GM21367 (cell line): ENCODE measurements around the gene CCL25.
"Not testable (repeated sequence)": the region's sequence is repeated elsewhere in the genome, so short reads cannot be mapped to it uniquely, and the experiment has no call there.

Source experiments
- ATAC-seq: cut with Tn5 transposase; IDR thresholded peaks from one replicate; pipeline ENCODE4 v1.9.1; 2021; ENCODE audit not compliant: unreplicated experiment

Gene CCL25

DNA sequence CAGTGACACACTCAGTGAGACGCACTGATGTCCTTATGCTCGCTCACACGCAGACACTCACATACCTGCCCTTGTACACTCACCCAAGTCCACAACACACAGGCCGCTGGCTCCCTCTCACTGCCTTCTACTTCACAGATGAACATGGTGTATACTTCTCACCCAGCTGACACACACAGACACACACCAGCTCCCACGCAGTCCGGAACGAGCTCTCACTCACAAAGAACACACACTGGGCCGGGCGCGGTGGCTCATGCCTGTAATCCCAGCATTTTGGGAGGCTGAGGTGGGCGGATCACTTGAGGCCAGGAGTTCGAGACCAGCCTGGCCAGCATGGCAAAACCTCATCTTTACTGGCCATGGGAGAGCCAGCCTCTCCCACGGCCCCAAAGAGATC is 31.6 kb downstream of the CCL25 start:
- no peak for ATAC-seq

DNA sequence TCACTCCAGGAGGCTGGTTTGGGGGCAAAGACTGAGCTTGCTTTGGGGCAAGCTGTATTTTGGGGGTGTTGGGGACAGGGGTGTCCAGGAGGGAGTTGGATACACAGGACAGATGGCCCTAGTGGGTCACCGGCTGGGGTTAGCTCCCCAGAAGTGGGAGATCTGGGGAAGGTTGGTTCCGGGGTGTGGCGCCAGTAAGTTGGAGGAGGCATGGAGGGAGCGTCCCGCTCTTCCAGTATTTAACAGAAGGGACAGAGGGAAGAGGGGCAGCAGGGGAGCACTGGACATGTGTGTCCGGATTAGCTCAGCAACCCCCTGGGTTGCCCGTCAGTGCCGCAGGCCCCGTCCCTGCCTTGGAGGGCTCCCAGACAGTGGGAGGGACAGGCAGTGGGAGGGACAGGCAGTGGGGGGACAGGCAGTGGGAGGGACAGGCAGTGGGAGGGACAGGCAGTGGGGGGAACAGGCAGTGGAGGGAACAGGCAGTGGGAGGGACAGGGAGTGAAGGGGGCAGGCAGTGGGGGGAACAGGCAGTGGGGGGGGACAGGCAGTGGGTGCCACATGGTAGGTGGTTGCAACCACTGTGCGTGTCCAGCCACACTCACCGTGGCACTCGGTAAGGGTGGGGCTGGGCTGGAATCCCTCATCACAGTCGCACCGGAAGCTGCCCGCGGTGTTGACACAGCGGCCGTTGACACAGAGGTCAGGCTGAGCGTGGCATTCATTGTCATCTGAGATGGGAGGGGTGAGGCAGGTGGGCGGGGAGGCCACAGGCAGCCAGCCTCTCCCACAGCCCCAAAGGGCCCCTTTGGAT is 33.2 kb downstream of the CCL25 start:
- no peak for ATAC-seq

DNA sequence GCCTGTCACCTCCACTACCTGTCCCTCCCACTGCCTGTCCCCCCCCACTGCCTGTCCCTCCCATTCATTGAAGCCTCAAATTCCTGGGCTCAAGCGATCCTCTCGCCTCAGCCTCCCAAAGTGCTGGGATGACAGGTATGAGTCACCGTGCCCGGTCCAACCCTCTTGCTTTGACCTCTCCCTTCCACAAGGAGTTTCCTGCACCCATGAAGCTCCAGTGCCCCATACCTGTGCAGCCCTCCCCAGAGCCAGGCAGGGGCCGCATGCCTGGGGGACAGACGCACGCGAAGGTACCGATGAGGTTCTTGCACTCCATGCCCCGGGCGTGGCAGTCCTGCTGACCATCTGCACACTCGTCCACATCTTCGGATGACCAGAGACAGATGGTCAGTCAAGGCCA is 34.3 kb downstream of the CCL25 start:
- ATAC-seq, result no peak

DNA sequence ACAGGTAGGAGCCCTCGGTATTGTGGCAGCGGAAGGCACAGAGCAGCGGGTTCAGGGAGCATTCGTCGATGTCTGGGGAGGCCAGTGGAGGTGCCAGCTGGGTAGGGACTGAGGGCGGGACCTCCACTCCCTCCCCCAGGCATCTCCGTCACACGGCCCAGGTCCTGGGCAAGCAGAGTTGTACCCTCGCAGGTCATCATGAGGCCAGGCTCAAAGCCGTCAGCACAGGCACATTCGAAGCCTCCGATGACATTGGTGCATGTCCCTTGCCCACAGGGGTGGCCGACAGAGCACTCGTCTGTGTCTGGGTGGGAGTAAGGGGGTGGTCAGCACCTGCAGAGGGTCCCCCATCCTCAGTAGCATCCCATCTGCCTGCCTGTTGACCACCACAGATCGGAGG is 35.3 kb downstream of the CCL25 start:
- ATAC-seq, result no peak

DNA sequence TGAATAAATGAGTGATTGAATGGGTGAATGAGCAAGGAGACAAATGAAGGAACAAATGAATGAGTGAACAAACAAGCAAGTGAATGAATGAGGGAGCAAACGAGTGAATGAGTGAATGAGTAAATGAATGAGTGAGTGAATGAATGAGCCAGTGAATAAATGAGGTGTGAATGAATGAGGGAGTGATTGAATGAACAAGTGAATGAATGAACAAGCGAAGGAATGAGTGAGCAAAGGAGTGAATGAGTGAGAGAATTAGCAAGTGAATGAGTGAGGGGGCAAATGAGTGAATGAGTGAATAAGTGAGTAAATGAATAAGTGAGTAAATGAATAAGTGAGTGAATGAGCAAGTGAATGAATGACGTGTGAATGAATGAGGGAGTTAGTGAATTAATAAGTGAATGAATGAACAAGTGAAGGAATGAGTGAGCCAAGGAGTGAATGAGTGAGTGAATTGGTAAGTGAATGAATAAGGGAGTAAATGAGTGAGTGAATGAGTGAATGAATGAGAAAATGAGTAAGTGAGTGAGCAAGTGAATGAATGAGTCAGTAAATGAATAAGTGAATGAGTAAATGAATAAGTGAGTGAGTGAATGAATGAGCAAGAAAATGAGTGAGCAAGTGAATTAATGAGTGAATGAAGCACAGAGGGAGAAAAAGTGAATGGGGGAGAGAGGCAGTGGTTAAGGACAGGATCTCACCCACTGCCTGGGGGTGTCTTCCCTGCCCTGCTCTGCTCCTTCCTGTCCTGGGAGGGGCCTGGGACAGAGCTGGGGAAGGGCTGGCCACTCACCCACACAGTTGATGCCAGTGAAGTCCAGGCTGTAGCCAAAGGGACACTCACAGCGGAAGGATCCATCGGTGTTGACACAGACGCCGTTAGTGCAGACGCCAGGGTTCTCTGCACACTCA is 36.4 kb downstream of the CCL25 start:
- ATAC-seq, result no peak

DNA sequence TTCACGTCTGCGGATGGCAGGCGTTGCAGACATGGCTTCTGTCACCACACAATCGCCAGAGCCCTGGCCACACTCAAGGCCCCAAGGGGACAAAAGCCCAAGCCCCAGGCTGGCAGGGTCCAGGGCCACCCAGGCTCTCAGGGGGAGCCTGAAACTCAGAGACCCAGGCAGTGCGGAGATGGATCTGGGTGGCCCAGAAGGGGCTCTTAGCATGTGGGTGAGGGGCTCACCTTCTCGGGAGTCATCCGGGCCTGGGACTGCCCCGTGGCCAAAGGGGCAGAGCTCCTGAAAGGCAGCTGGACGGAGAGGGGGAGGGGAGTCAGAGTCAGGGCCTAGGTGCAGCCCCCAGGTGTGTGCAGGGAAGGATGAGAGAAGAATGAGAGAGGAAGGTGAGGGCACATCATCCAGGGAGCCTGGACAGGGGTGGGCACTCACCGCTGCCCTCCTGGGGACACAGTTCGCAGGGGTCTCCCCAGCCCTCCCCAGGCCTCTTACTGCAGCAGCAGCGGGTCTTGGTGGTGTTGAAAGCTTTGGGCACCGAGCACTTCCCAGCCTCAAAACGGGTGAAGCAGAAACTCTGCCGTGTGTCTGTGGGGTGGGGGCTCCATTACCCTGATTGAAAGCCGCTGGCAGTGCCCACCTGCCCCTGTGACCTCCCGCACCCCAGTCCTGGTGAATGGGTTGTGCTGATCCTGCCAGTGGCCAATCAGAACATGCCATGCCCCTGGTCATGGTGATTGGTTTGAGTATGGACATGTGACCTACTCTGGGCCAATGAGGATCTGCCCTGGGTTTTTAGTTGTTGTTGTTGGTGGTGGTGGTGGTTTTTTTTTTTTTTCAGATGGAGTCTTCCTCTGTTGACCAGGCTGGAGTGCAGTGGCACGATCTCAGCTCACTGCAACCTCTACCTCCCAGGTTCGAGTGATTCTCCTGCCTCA is 37.4 kb downstream of the CCL25 start:
- ATAC-seq, result no peak

DNA sequence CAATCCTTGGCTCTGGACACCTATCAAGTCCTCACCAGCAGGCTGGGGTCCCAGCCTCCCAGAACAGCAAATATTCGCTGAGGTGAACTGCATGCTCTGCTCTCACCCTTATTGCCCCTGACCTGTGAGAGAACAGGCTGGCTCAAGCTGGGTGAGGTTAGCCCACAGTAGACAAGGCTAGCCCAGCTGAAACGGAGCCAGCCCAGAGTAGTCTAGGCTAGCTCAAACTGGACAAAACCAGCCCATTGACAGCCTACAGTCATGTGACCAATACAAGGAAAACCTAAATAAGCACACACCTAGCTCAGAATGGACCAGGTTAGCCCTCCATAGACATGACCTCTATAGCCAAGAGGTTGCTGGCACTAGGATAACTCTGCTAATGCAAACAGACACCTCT is 38.4 kb downstream of the CCL25 start:
- no peak for ATAC-seq

DNA sequence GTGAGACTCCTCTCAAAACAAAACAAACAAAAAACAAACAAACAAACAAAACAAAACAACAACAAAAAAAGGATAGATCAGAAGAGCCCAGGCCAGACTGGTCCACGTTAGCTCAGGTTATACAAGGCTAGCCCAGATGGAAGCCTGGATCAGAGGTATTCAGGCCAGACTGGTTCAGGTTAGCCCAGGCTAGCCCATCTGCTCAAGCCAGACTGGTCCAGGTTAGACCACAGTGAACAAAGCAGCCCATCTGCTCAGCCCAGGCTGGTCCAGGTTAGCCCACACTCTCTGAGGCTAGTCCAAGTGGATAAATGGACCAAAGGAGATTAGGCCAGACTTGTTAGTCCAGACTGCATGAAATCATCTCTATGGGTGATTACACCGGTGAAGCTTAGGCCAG is 41.2 kb downstream of the CCL25 start:
- no peak for ATAC-seq

DNA sequence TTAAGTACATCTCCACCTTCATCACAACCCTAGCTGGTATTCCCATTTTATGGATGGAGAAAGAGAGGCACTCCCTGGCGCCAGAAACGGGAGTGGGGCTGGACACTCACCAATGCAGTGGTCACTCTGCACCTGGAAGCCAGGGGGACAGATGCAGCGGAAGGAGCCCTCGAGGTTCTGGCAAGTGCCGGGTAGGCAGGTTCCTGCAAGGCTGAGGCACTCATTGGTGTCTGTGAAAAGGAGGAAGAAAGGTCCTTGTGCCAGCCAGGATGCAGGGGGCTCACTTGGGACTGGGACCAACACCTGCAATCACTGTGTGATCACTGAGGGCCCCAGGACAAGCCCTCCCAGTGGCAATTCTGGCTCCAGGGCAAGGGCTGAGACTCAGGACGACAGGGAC is 41.8 kb downstream of the CCL25 start:
- no peak for ATAC-seq

DNA sequence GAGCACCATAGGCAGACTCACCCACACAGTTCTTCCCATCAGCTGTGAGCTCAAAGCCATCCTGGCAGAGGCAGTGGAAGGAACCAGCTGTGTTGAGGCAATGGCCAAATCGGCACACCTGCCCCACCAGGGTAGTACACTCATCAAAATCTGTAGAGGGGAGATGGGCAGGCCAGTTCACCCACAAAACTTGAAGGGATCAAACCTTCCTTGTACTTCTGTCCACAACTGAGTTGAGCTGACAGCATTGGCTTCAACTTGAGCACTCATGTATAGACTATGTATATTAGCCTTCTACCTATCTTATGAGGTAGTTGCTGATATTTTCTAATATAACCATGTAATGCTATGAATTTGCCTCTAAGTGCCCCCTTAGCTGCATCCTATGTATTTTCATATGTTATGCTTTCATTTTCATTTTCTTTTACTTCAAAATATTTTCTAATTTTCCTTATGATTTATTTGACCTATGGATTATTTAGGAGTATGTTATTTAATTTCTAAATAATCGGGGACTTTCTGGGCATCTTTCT is 42.9 kb downstream of the CCL25 start:
- ATAC-seq, result no peak

DNA sequence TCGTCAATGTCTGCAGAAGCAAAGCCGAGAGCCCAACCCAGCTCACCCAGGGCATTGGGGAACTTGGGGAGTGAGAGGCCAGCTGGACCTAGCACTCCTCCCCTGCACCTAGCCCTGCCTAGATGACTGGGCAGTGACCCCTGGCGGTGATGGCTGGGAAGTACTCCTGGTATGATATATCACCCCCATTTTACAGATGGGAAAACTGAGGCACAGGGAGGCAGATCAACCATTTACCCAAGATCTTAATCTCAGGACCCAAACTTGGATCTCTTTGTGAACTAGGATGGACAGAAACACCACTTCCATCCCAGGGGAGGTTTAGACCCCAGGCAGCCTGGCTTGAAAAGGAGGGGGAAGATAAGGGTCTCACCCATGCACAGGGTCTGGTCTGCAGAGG is 43.5 kb downstream of the CCL25 start:
- no peak for ATAC-seq

DNA sequence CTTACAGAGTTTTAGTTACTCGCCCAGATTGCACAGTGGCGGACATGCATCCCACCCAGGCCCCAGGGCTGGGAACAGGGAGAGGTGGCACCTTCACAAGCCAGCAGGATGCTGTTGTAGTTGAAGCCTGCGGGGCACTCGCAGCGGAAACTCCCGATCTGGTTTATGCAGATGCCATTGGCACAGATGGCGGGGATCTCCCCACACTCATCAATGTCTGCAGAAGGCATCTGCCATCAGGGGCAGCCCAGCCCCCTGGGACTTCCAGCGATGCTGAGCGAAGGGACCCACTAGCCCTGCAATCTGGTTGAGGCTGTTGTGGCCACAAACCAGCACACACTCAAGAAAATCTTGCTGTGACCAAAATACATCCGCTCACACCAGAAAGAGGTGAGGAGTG is 44.6 kb downstream of the CCL25 start:
- ATAC-seq, result no peak

DNA sequence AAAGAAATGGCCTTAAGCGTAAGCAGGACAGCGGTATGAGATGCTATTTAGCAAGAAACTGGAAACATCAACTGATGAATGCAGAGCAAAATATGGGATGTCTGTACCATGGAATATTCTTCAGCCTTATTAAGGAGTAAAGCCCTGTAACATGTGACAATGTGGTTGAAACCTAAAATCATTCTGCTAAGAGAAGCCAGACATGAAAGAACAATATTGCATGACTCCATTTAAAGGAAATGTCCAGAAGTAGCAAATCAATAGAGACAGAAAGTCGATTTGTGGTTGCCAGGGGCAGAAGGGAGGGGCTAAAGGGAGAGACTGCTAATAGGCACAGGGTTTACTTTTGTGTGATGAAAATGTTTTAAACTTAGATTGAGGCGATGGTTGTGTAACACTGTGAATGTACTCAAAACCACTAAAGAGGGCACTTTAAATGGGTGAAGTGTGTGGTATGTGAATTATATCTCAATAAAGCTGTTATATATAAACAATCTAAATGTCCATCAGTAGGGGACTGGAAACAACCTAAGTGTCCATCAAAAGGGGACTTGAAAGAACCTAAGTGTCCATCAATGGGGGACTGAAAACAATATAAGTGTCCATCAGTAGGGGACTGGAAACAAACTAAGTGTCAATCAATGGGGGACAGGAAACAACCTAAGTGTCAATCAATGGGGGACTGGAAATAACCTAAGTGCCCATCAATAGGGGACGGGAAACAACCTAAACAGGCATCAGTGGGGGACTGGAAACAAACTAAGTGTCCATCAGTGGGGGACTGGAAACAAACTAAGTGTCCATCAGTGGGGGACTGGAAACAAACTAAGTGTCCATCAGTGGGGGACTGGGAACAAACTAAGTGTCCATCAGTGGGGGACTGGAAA is 45.4 kb downstream of the CCL25 start:
- no peak for ATAC-seq

DNA sequence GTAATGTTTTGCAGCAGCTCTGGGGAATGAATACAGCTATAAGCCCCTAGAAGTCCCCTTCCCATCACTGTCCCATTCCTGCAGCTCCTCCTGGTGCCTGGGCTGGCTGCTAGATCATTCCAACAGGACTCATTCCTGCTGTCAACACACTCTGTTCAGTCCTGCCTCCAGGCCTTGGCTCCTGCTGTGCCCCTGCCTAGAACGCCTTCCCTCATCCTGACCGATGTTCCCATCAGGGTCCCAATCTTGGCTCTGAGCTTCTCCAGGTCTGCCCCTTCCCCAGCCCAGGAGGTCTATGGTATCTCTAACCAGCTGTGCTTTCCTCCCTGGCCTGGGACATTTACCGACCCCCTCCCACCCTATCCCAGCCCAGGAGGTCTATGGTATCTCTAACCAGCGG is 48.8 kb downstream of the CCL25 start:
- ATAC-seq, result no peak

DNA sequence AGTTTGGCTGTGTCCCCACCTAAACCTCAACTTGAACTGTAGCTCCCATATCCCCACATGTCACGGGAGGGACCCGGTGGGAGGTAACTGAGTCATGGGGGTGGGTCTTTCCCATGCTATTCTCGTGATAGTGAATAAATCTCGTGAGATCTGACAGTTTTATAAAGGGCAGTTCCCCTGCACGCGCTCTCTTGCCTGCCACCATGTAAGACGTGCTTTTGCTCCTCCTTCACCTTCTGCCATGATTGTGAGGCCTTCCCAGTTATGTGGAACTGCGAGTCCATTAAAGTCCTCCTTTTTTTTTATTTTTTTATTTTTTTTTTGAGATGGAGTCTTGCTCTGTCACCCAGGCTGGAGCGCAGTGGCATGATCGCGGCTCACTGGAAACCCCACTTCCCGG is 49.4 kb downstream of the CCL25 start:
- not testable (repeated sequence) for ATAC-seq

DNA sequence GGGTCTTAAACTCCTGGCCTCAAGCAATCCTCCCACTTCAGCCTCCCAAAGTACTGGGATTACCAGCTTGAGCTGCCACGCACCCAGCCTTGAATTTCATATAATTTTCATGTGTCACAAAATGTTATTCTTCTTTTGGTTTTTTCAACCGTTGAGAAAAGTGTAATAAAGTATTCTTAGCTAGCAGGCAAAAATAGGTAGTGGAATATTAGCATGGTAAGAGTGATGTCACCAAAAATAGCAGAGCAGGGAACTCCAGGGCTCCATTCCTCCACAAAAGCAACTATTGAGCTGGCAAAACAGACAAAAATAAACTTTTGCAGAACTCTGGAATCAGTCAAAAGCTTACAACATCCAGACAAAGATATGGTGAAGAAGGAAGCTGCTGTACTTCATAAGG is 52.9 kb downstream of the CCL25 start:
- ATAC-seq, result no peak

DNA sequence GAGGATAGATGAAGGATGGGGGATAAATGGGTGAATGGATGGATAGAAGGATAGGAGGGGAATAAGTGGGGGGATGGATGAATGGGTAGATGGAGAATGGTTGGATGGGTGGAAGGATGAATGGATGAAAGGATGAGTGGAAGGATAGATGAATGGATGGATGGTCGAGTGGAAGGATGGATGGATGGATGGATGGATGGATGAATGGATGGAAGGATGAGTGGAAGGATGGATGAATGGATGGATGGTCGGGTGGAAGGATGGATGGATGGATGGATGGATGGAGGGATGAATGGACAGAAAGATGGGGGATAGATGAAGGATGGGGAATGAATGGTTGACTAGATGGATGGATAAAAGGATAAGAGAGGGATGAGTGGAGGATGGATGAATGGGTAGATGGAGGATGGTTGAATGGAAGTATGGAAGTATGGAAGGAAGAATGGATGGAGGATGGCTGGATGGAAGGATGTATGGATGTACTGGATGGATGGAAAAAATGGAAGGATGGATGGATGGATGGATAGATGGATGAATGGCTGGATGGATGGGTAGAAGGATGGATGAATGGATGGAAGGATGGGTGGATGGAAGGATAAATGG is 54.8 kb downstream of the CCL25 start:
- no peak for ATAC-seq

DNA sequence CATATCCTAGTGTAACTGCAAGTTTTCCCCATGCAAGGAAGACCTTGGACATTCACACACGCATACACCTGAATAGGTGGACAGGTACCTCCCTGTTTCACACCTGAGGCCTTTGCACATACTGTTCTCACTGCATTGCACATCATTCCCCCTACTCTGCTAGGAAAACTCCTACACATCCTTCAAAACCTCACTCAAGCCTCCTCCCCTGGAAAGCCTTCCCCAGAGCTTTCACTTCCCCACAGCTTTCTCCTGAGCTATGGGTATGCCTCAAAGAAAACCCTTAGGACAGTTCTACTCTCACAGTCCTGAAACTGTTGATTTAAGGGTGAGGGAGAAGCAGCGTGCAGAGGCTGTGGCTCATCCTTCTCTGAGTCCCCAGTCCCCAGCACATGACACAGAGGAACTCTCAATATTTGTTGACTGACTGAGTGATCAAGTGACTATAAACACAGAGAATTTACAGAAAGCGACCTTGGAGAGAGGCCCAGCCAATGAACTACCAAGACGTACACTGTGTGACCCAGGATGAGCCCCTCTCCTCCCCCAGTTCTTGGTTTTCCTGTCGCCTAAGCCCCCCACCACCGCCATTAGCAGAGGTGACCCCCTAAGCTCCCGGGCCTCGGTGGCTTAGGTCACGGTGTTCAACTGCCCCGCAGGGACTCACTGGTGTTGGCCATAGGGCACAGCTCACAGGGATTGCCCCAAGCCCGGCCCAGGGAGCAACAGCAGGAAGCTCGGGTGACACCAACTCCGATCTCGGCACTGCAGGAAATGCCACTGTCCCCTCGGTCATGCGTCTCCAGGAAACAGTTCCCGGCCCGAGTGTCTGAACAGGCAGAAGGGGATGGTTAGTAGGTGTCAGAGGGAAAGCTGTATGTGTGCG is 56.2 kb downstream of the CCL25 start:
- no peak for ATAC-seq

DNA sequence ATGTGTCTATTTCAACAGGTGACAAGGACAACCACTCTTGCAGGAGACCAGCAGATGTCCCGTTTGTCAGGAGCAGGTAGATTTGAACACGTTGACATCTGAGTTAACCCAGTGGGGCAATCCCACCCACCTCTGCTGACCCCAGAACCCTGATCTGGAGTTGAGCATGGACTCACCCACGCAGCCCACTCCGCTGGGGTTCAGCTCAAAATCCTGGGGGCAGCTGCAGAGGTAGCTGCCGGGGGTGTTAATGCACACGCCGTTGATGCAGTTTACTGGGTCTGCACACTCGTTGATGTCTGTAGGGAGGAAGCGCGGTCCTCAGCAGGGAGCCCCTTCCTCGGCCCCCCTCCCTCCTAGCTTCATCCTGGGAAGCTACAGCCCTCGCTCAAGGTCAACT is 56.9 kb downstream of the CCL25 start:
- no peak for ATAC-seq
